ENCODE measurements around the gene ENOPH1. TPM values are rescaled to one million over a fixed set of nuclear protein-coding genes. Genes with fewer than 3 reads are reported as not detected.

ENOPH1 gene
- polyA plus RNA-seq, 1 donor (not counting 4 experiments of a cell fraction or from before 2014, with no cell fraction given), result 29.4 TPM

DNA sequence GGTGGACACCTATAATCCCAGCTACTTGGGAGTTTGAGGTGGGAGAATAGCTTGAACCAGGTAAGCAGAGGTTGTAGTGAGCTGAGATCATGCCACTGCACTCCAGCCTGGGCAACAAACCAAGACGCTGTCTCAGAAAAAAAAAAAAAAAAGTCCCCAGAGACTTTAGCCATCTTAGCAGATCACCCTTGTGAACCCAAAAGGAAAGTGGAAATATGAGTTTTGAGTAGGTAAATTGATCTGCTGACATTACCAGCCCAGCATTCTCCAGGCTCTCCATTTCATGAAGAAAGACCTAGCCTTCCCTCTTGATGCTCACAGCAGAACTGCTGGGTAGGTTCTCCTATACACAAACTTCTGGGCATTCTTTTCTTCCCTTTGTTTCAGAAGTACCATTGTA, 32.1 kb upstream of the ENOPH1 start:
- no peak overlapping the region for H3K4me3 ChIP-seq (ENCODE audit: control insufficient read depth in 2 of 3, extremely low read depth in 1 of 3, insufficient read depth in 2 of 3, low read depth in 1 of 3, low read length in 3 of 3)
- no peak overlapping the region for H3K9ac ChIP-seq (ENCODE audit: control insufficient read depth, extremely low read depth, insufficient read depth, low read length)
- H3K79me2 ChIP-seq (ENCODE audit: control insufficient read depth, insufficient read depth, low read length), result no peaks in the 10 kb centered on the region
- no peak overlapping the region for H2AFZ ChIP-seq (ENCODE audit: control insufficient read depth, low read length)
- H3K9me3 ChIP-seq (ENCODE audit: control insufficient read depth, low read depth, low read length), result no peaks in the 10 kb centered on the region
- H3K9me1 ChIP-seq (ENCODE audit: control insufficient read depth, extremely low read depth, insufficient read depth, low read length), result no peaks in the 10 kb centered on the region
- H3K27ac ChIP-seq (ENCODE audit: control insufficient read depth, insufficient read depth, low read length), result no peak overlapping the region
- no peak overlapping the region for H3K4me2 ChIP-seq (ENCODE audit: control insufficient read depth, extremely low read depth, insufficient read depth, low read depth, low read length)
- no peaks in the 10 kb centered on the region for H3K27me3 ChIP-seq (ENCODE audit: control insufficient read depth, extremely low read depth, insufficient read depth, low read length)
- H3K4me1 ChIP-seq (ENCODE audit: control insufficient read depth, extremely low read depth, insufficient read depth, low read length), result peaks cover 14% of the 10 kb centered on the region
- no peaks in the 10 kb centered on the region for H4K20me1 ChIP-seq (ENCODE audit: control insufficient read depth, extremely low read depth, insufficient read depth, low read length)
- DNase-seq (ENCODE audit: low read depth, low spot score) (no peak), FAIRE-seq (no peak)
- TF ChIP-seq CTCF (optimal IDR thresholded peaks at IDR 0.05 in 1 of 3, IDR thresholded peaks at IDR 0.05 in 1 of 3, conservative IDR thresholded peaks at IDR 0.05 in 1 of 3; ENCODE audit: extremely low read depth in 1 of 3, insufficient read depth in 2 of 3, low read length in 3 of 3) (no peak), EZH2 (IDR thresholded peaks at IDR 0.05; ENCODE audit: low read length) (no peak)
- dilution Hi-C loops (cut with MboI; ENCODE audit: extremely low pct_ligation_motif_present, low sequenced_read_pairs), result no loop called here
- H3K36me3 ChIP-seq (ENCODE audit: control insufficient read depth in 2 of 2, extremely low read depth in 1 of 2, insufficient read depth in 2 of 2, low read length in 2 of 2), result no peaks in the 10 kb centered on the region

- no peak overlapping the region for H3K27ac ChIP-seq (ENCODE audit: control insufficient read depth, insufficient read depth, low read length)
- DNase-seq (ENCODE audit: low read depth, low spot score) (no peak), FAIRE-seq (no peak)
- H2AFZ ChIP-seq (ENCODE audit: control insufficient read depth, low read length), result no peak overlapping the region
- no peaks in the 10 kb centered on the region for H3K4me1 ChIP-seq (ENCODE audit: control insufficient read depth, extremely low read depth, insufficient read depth, low read length)
- H3K9me1 ChIP-seq (ENCODE audit: control insufficient read depth, extremely low read depth, insufficient read depth, low read length), result no peaks in the 10 kb centered on the region
- H3K4me3 ChIP-seq (ENCODE audit: control insufficient read depth in 2 of 3, extremely low read depth in 1 of 3, insufficient read depth in 2 of 3, low read depth in 1 of 3, low read length in 3 of 3), result no peak overlapping the region
- H3K9ac ChIP-seq (ENCODE audit: control insufficient read depth, extremely low read depth, insufficient read depth, low read length), result no peak overlapping the region
- no peak overlapping the region for H3K4me2 ChIP-seq (ENCODE audit: control insufficient read depth, extremely low read depth, insufficient read depth, low read depth, low read length)
- dilution Hi-C loops (cut with MboI; ENCODE audit: extremely low pct_ligation_motif_present, low sequenced_read_pairs), result no loop called here
- H3K79me2 ChIP-seq (ENCODE audit: control insufficient read depth, insufficient read depth, low read length), result no peaks in the 10 kb centered on the region
- TF ChIP-seq CTCF (optimal IDR thresholded peaks at IDR 0.05 in 1 of 3, IDR thresholded peaks at IDR 0.05 in 1 of 3, conservative IDR thresholded peaks at IDR 0.05 in 1 of 3; ENCODE audit: extremely low read depth in 1 of 3, insufficient read depth in 2 of 3, low read length in 3 of 3) (no peak), EZH2 (IDR thresholded peaks at IDR 0.05; ENCODE audit: low read length) (no peak)
- no peaks in the 10 kb centered on the region for H3K36me3 ChIP-seq (ENCODE audit: control insufficient read depth in 2 of 2, extremely low read depth in 1 of 2, insufficient read depth in 2 of 2, low read length in 2 of 2)
- H4K20me1 ChIP-seq (ENCODE audit: control insufficient read depth, extremely low read depth, insufficient read depth, low read length), result no peaks in the 10 kb centered on the region
- H3K9me3 ChIP-seq (ENCODE audit: control insufficient read depth, low read depth, low read length), result no peaks in the 10 kb centered on the region
- H3K27me3 ChIP-seq (ENCODE audit: control insufficient read depth, extremely low read depth, insufficient read depth, low read length), result no peaks in the 10 kb centered on the region
These were observed 28.8 kb upstream of the ENOPH1 start for GRCh38 chr4:82401600-82401999.
